K562 (cell line): ENCODE results near the gene TCF7. TPM values are rescaled to one million over a fixed set of nuclear protein-coding genes. Genes with fewer than 3 reads are reported as not detected.

Experiments used
- ATAC-seq: fragments of 200-7000 bp; cut with Tn5 transposase; 3 replicates; pipeline ENCODE4 v1.9.1; 2020; ENCODE audit warnings: moderate library complexity
- BruUV-seq: library from RNA; stranded (reverse); fragments of 400-500 nt; replicated peaks from 2 replicates; lab custom pipeline; 2021; lab: Mats Ljungman, UMichigan
- CTCF ChIA-PET: fragments of 300-600 bp; formaldehyde crosslinking; extraction: SDS; loops from one replicate; lab custom pipeline; 2021; ENCODE audit warnings: low intra/inter-chr PET ratio; lab: Yijun Ruan, JAX
- POLR2A ChIA-PET: fragments of 300-600, 350-650 bp; sonication (Branson Sonifier 250); formaldehyde crosslinking; extraction: SDS; loops from one replicate; lab custom pipeline; 2021; ENCODE audit warnings: antibody characterized with exemption, inconsistent platforms; lab: Yijun Ruan, JAX
- DNase-seq, 4 experiments: peaks; one replicate each; pipeline versions ENCODE4 v3.0.0 to v3.0.0-alpha.2; 2011 to 2018; ENCODE audit warnings: low spot score in 3 of 4, mixed read lengths in 3 of 4; ENCODE audit errors: extremely low read depth in 1 of 4
- FAIRE-seq: peaks from 2 replicates; lab custom pipeline; 2011; peaks lifted over from hg19 to GRCh38; lab: Jason Lieb, UNC
- H2AFZ ChIP-seq: 2 replicates; pipeline ENCODE4 v1.6.0; 2011; ENCODE audit warnings: low read depth, low read length, control low read depth, inconsistent platforms
- H3K27ac ChIP-seq: fragments of 200-600 bp; 3 replicates; pipeline ENCODE4 v1.8.0; 2011; ENCODE audit warnings: low read depth, mild to moderate bottlenecking, control low read depth, inconsistent platforms, low read length, moderate library complexity, mixed read lengths; ENCODE audit errors: extremely low read depth
- H3K27me3 ChIP-seq, 2 experiments: fragments of 300-600 bp in 1 of 2; 2 replicates in 1 of 2; 3 replicates in 1 of 2; pipeline versions ENCODE4 v1.6.0 to v1.8.0; 2011; ENCODE audit warnings: inconsistent platforms in 2 of 2, low read length in 2 of 2, mild to moderate bottlenecking in 1 of 2, mixed read lengths in 1 of 2, moderate library complexity in 1 of 2; ENCODE audit not compliant: control insufficient read depth in 2 of 2, insufficient read depth in 2 of 2
- H3K36me3 ChIP-seq: fragments of 300-600 bp; 3 replicates; pipeline ENCODE4 v1.8.0; 2011; ENCODE audit warnings: mild to moderate bottlenecking, low read length, inconsistent platforms; ENCODE audit not compliant: control insufficient read depth, insufficient read depth
- H3K4me1 ChIP-seq, 2 experiments: fragments of 200-600 bp in 1 of 2; replicated peaks in 1 of 2; 2 replicates in 1 of 2; 3 replicates in 1 of 2; pipeline versions ENCODE4 v1.5.1 to v1.8.0; 2011; ENCODE audit warnings: inconsistent platforms in 2 of 2, low read length in 2 of 2, mild to moderate bottlenecking in 1 of 2, mixed read lengths in 1 of 2, moderate library complexity in 1 of 2; ENCODE audit not compliant: control insufficient read depth in 2 of 2, insufficient read depth in 2 of 2
- H3K4me2 ChIP-seq: 2 replicates; pipeline ENCODE4 v1.6.1; 2011; ENCODE audit warnings: low read length, control low read depth, inconsistent platforms, mixed read lengths; ENCODE audit not compliant: insufficient read depth
- H3K4me3 ChIP-seq: fragments of 200-600 bp; sonication (generic), shearing (Covaris generic); 2 replicates; pipeline ENCODE4 v1.5.1; 2016; ENCODE audit warnings: control low read depth, inconsistent platforms
- H3K79me2 ChIP-seq: fragments of 200-600 bp; 3 replicates; pipeline ENCODE4 v1.8.0; 2011; ENCODE audit warnings: low read length, inconsistent platforms; ENCODE audit not compliant: control insufficient read depth, insufficient read depth
- H3K9ac ChIP-seq, 2 experiments: 2 replicates each; pipeline versions ENCODE4 v1.6.0 to v1.6.1; 2011; ENCODE audit warnings: low read depth in 2 of 2, low read length in 2 of 2, control low read depth in 1 of 2, inconsistent platforms in 1 of 2, mild to moderate bottlenecking in 1 of 2, mixed read lengths in 1 of 2; ENCODE audit not compliant: insufficient read depth in 1 of 2
- H3K9me1 ChIP-seq: one replicate; pipeline ENCODE4 v1.6.0; 2011; ENCODE audit warnings: inconsistent platforms, mild to moderate bottlenecking, low read length, moderate library complexity; ENCODE audit not compliant: control insufficient read depth, insufficient read depth
- H3K9me3 ChIP-seq: replicated peaks from 2 replicates; pipeline ENCODE4 v1.5.1; 2011; ENCODE audit warnings: low read depth, low read length, inconsistent platforms; ENCODE audit not compliant: control insufficient read depth, insufficient read depth
- H4K20me1 ChIP-seq: replicated peaks from 2 replicates; pipeline ENCODE4 v1.6.1; 2011; ENCODE audit warnings: low read length, inconsistent platforms, mixed read lengths; ENCODE audit not compliant: control insufficient read depth, insufficient read depth
- GABPA ChIP-seq: fragments of 200-800 bp; sonication (Bioruptor generic); conservative IDR thresholded peaks from 2 replicates; pipeline ENCODE4 v1.6.1; 2016; ENCODE audit warnings: low read depth, missing genetic modification characterization, missing compliant biosample characterization
- HCFC1 ChIP-seq: IDR thresholded peaks from 2 replicates; pipeline ENCODE4 v1.6.1; 2012; ENCODE audit warnings: low read depth, low read length, improper control_type of control experiment
- IFI16 ChIP-seq: fragments of 250-450 bp; sonication (Bioruptor Pico); IDR thresholded peaks from 2 replicates; pipeline ENCODE4 v2.1.2; 2022; ENCODE audit warnings: mild to moderate bottlenecking, inconsistent platforms
- MCM7 ChIP-seq, 2 experiments: fragments of 450-650 bp; IDR thresholded peaks; 2 replicates each; pipeline ENCODE4 v1.6.1; 2016 to 2018
- NFXL1 ChIP-seq: fragments of 450-650 bp; formaldehyde crosslinking; IDR thresholded peaks from 2 replicates; pipeline ENCODE4 v1.4.0; 2021; ENCODE audit warnings: mild to moderate bottlenecking
- NR2C1 ChIP-seq, 2 experiments: fragments of 450-650 bp; IDR thresholded peaks; 2 replicates each; pipeline ENCODE4 v1.6.1; 2017; ENCODE audit warnings: mild to moderate bottlenecking in 2 of 2, antibody characterized with exemption in 1 of 2, inconsistent platforms in 1 of 2, missing compliant biosample characterization in 1 of 2, missing genetic modification characterization in 1 of 2
- POU5F1 ChIP-seq: fragments of 150-350 bp; IDR thresholded peaks from 2 replicates; pipeline ENCODE4 v1.6.1; 2014; ENCODE audit warnings: borderline replicate concordance, low read length, low read depth, mild to moderate bottlenecking; ENCODE audit not compliant: partially characterized antibody
- PTTG1 ChIP-seq: fragments of 450-650 bp; IDR thresholded peaks from 2 replicates; pipeline ENCODE4 v1.6.1; 2016; ENCODE audit warnings: low read depth, mild to moderate bottlenecking, missing genetic modification characterization, missing compliant biosample characterization
- SRSF9 ChIP-seq: fragments of 200-400 bp; formaldehyde crosslinking; IDR thresholded peaks from 2 replicates; pipeline ENCODE4 v1.6.1; 2017; ENCODE audit warnings: low read depth, low read length, borderline replicate concordance
- ZBTB8A ChIP-seq: fragments of 450-650 bp; IDR thresholded peaks from 2 replicates; pipeline ENCODE4 v1.6.1; 2018; ENCODE audit warnings: mild to moderate bottlenecking, moderate library complexity; ENCODE audit not compliant: partially characterized antibody
- ZNF175 ChIP-seq: fragments of 200-800 bp; sonication (Bioruptor generic); IDR thresholded peaks from 2 replicates; pipeline ENCODE4 v1.6.1; 2016; ENCODE audit warnings: low read depth, mild to moderate bottlenecking, missing genetic modification characterization, missing compliant biosample characterization
- WGBS: fragments of 100-300 bp; shearing (Covaris generic); methylation state at CpG from one replicate; pipeline ENCODE4 v1.1.6; 2016; ENCODE audit warnings: low coverage, mixed read lengths; ENCODE audit not compliant: insufficient coverage; ENCODE audit errors: missing lambda C conversion rate; 5-methylcytosine and 5-hydroxymethylcytosine counted together
- in situ Hi-C: fragments of 300-500 bp; cut with MboI; formaldehyde crosslinking; loops from 4 replicates; pipeline ENCODE4 v1.15.0; 2018; ENCODE audit warnings: inconsistent platforms, mixed read lengths
- intact Hi-C: fragments of 100-400 bp; cut with micrococcal nuclease; formaldehyde crosslinking; loops from 2 replicates; pipeline ENCODE4 v1.14.2; 2022
- polyA plus RNA-seq, 8 experiments: library from polyadenylated mRNA; depleted of rRNA in 4 of 8; stranded (reverse) in 5 of 8; unstranded in 3 of 8; fragments of >200 nt; fragmentation: Nextera tagmentation in 2 of 8; fragmentation: Illumina TruSeq in 1 of 8; extraction: Ambion mirVana in 2 of 8; extraction: Trizol in 1 of 8; gene quantifications; 2 replicates each; pipeline versions ENCODE4 v1.2.1 to v1.2.3, GENCODE V29; 2011 to 2014; ENCODE audit warnings: inconsistent platforms in 1 of 8, missing spikeins in 1 of 8
- total RNA-seq, 7 experiments: library from RNA; depleted of rRNA in 6 of 7; stranded (reverse); fragments of >200 nt in 6 of 7; fragmentation: Illumina TruSeq in 2 of 7; extraction: Trizol in 2 of 7; gene quantifications; 2 replicates each; pipeline versions ENCODE4 v1.2.1 to v1.2.3, GENCODE V29; 2011 to 2021; ENCODE audit warnings: low replicate concordance in 1 of 7
- TF ChIP-seq, protein P1 (sequence below): sonication (generic); formaldehyde crosslinking; IDR thresholded peaks from 2 replicates; pipeline ENCODE4 v1.8.0; 2023; ENCODE audit warnings: mild to moderate bottlenecking, missing genetic modification reagents
- TF ChIP-seq, protein P2 (sequence below): fragments of 200-400 bp; formaldehyde crosslinking; IDR thresholded peaks from 2 replicates; pipeline ENCODE4 v1.6.1; 2017; ENCODE audit warnings: mild to moderate bottlenecking, low read depth, low read length, moderate library complexity
- TF ChIP-seq, protein P3 (sequence below): fragments of 450-650 bp; formaldehyde crosslinking; IDR thresholded peaks from 2 replicates; pipeline ENCODE4 v1.4.0; 2022; ENCODE audit warnings: missing genetic modification characterization
- TF ChIP-seq, protein P4 (sequence below): fragments of 450-650 bp; IDR thresholded peaks from 2 replicates; pipeline ENCODE4 v1.6.1; 2014; ENCODE audit warnings: low read depth, mild to moderate bottlenecking, moderate library complexity, borderline replicate concordance

The TCF7 gene
- total and polyA plus RNA-seq, 9 of the 15 experiments (the other 6 are each of a cell fraction or from before 2014, with no cell fraction given): 1.6 to 14.9 (median 4.2) TPM

DNA sequence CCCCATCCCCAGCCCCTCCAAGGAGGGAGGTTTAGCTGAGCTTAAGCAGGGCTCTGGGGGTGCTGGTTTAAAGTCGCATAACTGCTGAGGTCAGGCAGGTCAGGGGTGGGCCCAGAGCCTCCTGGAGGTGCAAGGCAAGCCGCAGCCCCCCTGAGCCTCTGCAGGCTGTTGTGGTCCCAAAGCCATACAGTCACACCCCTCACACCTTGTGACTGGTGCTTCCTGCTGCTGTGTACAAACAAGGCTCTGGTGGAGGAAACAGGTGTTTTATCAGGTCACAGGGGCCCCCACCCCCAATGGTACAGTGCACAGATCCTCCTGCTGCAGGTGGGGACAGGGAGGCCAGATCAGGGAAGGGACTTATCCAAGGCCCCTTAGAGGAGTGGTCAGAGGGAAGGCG lies 8.0 kb downstream of the TCF7 start:
- Histone ChIP-seq H3K4me2 (no peak overlapping the region), H3K27me3 (no peaks in the 10 kb centered on the region), H3K79me2 (no peaks in the 10 kb centered on the region), H3K4me1 (peaks cover 0 to 11% of the 10 kb centered on the region in 2 experiments; a peak in 2 of 5 replicates), H4K20me1 (peaks cover 16% of the 10 kb centered on the region), H2AFZ (no peak overlapping the region), H3K4me3 (no peak overlapping the region), H3K9ac (0 out of 4 replicates have a peak overlapping the region, but pooled peaks of 1 of the 2 experiments have one; percentile 16), H3K9me3 (no peaks in the 10 kb centered on the region), H3K27ac (no peak overlapping the region), H3K9me1 (peaks cover 7% of the 10 kb centered on the region), H3K36me3 (no peaks in the 10 kb centered on the region; the same call in 2 of the 3 replicates)
- DNase-seq: no peak
- TF ChIP-seq IFI16 (CRISPR knock-in tag): no peak
- TF ChIP-seq, protein P1, sequence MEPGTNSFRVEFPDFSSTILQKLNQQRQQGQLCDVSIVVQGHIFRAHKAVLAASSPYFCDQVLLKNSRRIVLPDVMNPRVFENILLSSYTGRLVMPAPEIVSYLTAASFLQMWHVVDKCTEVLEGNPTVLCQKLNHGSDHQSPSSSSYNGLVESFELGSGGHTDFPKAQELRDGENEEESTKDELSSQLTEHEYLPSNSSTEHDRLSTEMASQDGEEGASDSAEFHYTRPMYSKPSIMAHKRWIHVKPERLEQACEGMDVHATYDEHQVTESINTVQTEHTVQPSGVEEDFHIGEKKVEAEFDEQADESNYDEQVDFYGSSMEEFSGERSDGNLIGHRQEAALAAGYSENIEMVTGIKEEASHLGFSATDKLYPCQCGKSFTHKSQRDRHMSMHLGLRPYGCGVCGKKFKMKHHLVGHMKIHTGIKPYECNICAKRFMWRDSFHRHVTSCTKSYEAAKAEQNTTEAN (CRISPR knock-in tag): no peak
- TF ChIP-seq, protein P2, sequence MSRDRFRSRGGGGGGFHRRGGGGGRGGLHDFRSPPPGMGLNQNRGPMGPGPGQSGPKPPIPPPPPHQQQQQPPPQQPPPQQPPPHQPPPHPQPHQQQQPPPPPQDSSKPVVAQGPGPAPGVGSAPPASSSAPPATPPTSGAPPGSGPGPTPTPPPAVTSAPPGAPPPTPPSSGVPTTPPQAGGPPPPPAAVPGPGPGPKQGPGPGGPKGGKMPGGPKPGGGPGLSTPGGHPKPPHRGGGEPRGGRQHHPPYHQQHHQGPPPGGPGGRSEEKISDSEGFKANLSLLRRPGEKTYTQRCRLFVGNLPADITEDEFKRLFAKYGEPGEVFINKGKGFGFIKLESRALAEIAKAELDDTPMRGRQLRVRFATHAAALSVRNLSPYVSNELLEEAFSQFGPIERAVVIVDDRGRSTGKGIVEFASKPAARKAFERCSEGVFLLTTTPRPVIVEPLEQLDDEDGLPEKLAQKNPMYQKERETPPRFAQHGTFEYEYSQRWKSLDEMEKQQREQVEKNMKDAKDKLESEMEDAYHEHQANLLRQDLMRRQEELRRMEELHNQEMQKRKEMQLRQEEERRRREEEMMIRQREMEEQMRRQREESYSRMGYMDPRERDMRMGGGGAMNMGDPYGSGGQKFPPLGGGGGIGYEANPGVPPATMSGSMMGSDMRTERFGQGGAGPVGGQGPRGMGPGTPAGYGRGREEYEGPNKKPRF: no peak
- TF ChIP-seq PTTG1 (tag): no peak
- no peak for TF ChIP-seq MCM7 (IDR thresholded peaks at IDR 0.05)
- no peak for TF ChIP-seq NFXL1
- TF ChIP-seq ZBTB8A: no peak
- TF ChIP-seq, protein P3, sequence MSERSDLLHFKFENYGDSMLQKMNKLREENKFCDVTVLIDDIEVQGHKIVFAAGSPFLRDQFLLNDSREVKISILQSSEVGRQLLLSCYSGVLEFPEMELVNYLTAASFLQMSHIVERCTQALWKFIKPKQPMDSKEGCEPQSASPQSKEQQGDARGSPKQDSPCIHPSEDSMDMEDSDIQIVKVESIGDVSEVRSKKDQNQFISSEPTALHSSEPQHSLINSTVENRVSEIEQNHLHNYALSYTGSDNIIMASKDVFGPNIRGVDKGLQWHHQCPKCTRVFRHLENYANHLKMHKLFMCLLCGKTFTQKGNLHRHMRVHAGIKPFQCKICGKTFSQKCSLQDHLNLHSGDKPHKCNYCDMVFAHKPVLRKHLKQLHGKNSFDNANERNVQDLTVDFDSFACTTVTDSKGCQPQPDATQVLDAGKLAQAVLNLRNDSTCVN (CRISPR knock-in tag): no peak
- TF ChIP-seq NR2C1 (IDR thresholded peaks at IDR 0.05): no peak
- no peak for TF ChIP-seq NR2C1 (tag; IDR thresholded peaks at IDR 0.05)
- no peak for TF ChIP-seq HCFC1
- no peak for TF ChIP-seq SRSF9
- TF ChIP-seq GABPA: no peak
- TF ChIP-seq ZNF175: no peak
- no peak for TF ChIP-seq POU5F1
- TF ChIP-seq, protein P4, sequence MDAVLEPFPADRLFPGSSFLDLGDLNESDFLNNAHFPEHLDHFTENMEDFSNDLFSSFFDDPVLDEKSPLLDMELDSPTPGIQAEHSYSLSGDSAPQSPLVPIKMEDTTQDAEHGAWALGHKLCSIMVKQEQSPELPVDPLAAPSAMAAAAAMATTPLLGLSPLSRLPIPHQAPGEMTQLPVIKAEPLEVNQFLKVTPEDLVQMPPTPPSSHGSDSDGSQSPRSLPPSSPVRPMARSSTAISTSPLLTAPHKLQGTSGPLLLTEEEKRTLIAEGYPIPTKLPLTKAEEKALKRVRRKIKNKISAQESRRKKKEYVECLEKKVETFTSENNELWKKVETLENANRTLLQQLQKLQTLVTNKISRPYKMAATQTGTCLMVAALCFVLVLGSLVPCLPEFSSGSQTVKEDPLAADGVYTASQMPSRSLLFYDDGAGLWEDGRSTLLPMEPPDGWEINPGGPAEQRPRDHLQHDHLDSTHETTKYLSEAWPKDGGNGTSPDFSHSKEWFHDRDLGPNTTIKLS: no peak
- WGBS: 53% methylated on average over 3 of the region's 3 CpGs
- ChIA-PET CTCF (no interaction called here), POLR2A (interaction anchor here (1.0 kb wide), 1 partner anchor 11 kb away, joined by 3 read pairs; no protein-coding TSS in a partner anchor)
- BruUV-seq: no TSS peak
- intact Hi-C loops (no loop called here), in situ Hi-C loops (no loop called here)
- no peak for ATAC-seq
- no peak for FAIRE-seq
